HAP-1 (cell line): ENCODE data around the gene CASK.
A peak's percentile ranks its signal among the peaks of the same experiment; 100 is the strongest.

Experiments
- DNase-seq, 2 experiments: peaks; one replicate each; pipeline ENCODE4 v3.0.0-alpha.2; 2016 to 2020; ENCODE audit warnings: low spot score in 2 of 2
- H3K27me3 ChIP-seq: fragments of 250-450 bp; sonication (Bioruptor Pico); 2 replicates; pipeline ENCODE4 v1.5.1; 2020; ENCODE audit warnings: low read depth, mild to moderate bottlenecking, moderate library complexity
- H3K36me3 ChIP-seq: fragments of 250-450 bp; sonication (Bioruptor Pico); replicated peaks from 2 replicates; pipeline ENCODE4 v1.5.1; 2020; ENCODE audit warnings: mild to moderate bottlenecking
- H3K4me1 ChIP-seq: fragments of 250-450 bp; sonication (Bioruptor Pico); 2 replicates; pipeline ENCODE4 v1.5.1; 2020; ENCODE audit warnings: mild to moderate bottlenecking
- H3K4me3 ChIP-seq: fragments of 250-450 bp; sonication (Bioruptor Pico); 2 replicates; pipeline ENCODE4 v1.5.1; 2020; ENCODE audit warnings: mild to moderate bottlenecking, moderate library complexity
- H3K9me3 ChIP-seq: fragments of 250-450 bp; sonication (Bioruptor Pico); 2 replicates; pipeline ENCODE4 v1.5.1; 2020; ENCODE audit warnings: mild to moderate bottlenecking, moderate library complexity
- in situ Hi-C: fragments of 300-500 bp; cut with MboI; formaldehyde crosslinking; loops from 3 replicates; pipeline ENCODE4 v1.14.3; 2020; ENCODE audit warnings: low sequenced_read_pairs, inconsistent platforms, mixed read lengths

The CASK gene

DNA sequence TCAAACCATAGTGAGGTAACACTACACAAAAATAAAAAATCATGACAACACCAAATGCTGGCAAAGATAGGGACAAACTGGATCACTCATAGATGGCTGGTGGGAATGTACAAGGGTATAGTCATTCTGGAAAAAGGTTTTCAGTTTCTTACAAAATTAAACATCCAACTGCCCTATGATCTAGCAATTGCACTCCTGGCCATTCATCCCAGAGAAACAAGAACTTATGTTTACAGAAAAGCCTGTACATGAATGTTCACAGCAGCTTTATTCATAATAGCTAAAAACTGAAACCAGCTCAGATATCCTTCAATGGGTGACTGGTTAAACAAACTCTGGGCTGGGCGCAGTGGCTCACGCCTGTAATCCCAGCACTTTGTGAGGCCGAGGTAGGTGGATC is 432.9 kb downstream of the CASK start:
- in situ Hi-C loops: no loop called here
- Histone ChIP-seq H3K9me3 (no peaks in the 10 kb centered on the region), H3K4me3 (no peak overlapping the region), H3K27me3 (no peaks in the 10 kb centered on the region), H3K4me1 (no peaks in the 10 kb centered on the region), H3K36me3 (no peaks in the 10 kb centered on the region)
- no peak for DNase-seq

GRCh38 chrX:41482154-41482850 is 441.1 kb downstream of the CASK start:
- no peaks in the 10 kb centered on the region for H3K36me3 ChIP-seq
- DNase-seq: no peak

GRCh38 chrX:41481264-41482109 is 441.9 kb downstream of the CASK start:
- Histone ChIP-seq H3K4me1 (peaks cover 20% of the 10 kb centered on the region), H3K27me3 (no peaks in the 10 kb centered on the region), H3K4me3 (no peak overlapping the region), H3K36me3 (no peaks in the 10 kb centered on the region), H3K9me3 (peaks cover 3% of the 10 kb centered on the region; the same call in 1 of the 2 replicates)
- peak; percentile 23 to 67 for DNase-seq
- in situ Hi-C loops: no loop called here

More at GRCh38 chrX:41482154-41482850, 441.1 kb downstream of the CASK start:
- Histone ChIP-seq H3K4me1 (peaks cover 13% of the 10 kb centered on the region), H3K9me3 (peaks cover 3% of the 10 kb centered on the region; the same call in 1 of the 2 replicates), H3K4me3 (no peak overlapping the region), H3K27me3 (no peaks in the 10 kb centered on the region)
- in situ Hi-C loops: no loop called here

DNA sequence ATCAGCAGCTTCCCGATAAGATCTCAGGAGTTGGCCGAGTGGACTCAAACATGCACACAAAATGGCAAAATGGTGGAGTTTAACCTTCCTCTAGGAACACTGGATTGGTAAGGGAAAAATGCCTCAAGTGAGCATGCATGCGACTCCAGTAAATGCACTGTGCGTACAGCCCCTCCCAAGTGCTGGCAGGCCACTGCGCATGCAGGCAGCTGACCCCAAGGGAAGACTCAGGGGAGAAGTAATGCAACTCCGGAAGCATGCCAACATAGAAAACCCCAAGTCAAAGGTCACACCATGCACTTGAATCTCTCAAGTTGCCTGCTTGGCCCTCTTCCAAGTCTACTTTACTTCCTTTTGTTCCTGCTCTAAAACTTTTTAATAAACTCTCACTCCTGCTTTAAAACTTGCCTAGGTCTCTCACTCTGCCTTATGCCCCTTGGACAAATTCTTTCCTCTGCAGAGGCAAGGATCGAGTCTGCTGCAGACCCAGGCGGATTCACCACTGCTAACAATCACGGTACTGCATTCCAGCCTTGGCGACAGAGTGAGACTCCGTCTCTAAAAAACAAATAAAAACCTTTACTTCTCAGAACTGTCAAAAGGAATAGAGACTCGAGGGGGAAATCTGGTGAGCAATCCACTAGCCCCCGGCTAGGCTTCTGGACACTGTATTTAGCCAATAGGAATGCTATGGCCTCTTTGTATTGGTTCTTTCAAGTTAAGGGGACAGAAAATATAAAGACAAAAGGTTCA is 442.7 kb downstream of the CASK start:
- H3K36me3 ChIP-seq: no peaks in the 10 kb centered on the region
- no peak for DNase-seq
- no peak overlapping the region for H3K4me3 ChIP-seq
- H3K4me1 ChIP-seq: peaks cover 28% of the 10 kb centered on the region
- H3K27me3 ChIP-seq: no peaks in the 10 kb centered on the region
- in situ Hi-C loops: no loop called here
- peaks cover 3% of the 10 kb centered on the region; the same call in 1 of the 2 replicates for H3K9me3 ChIP-seq

DNA sequence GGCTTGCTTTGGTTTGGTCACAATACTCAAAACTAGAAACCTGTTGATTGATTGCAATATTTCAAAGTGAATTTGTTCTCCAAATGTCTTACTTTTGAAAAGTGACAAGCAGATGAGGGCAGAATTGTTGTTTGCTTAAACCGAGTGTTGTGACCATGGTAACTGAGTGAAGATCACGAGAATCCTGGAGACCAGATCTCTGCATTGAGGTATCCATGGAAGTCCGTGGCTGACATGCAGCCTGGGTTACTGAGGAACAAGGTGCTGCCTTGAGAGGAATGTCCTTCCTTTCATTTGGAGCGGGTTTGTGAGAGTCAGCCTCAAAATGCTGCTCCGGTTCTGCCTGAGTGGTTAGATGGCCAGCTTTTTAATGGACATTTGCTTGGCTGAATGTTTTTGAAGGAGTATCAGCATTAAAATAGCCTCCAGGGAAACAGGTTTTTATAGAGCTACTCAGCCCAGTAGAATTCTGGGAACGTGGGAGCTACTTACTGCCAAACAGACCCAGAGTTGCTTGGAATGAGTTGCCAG is 444.9 kb downstream of the CASK start:
- Histone ChIP-seq H3K27me3 (no peaks in the 10 kb centered on the region), H3K9me3 (peaks cover 3% of the 10 kb centered on the region; the same call in 1 of the 2 replicates), H3K36me3 (no peaks in the 10 kb centered on the region), H3K4me1 (peaks cover 42% of the 10 kb centered on the region), H3K4me3 (no peak overlapping the region)
- DNase-seq: peak; percentile 38
- in situ Hi-C loops: no loop called here

DNA sequence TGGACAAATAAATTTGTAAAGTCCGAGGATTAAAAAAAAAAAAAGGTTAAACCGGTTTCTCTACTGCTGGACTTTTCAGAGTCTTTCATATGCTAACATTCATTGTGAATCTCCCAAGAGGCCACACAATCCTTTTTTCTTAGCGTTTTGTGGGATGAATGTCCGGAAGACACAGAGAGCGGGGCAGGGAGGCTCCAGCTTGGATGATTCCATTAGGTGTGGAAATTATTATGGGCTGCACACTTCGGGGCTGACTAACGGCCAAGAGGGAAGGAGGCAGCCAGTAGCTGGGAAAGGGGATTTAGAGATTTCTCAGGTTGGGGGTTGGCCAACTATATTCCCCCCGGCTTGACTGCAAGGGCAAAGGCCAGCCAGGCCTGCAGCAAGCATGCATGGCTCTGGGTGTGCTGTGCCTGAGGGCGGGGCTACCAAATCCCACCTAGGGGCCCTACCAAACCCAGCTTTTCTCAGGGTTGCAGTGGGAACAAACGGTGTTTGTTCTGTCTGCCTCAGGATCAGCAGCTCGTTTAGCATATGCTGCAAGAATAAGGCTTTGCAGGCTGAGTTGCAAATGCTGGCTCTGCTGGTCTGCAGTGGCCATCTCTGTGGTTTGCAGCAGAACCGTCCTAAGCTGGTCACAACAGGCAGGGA is 447.6 kb downstream of the CASK start:
- H3K27me3 ChIP-seq: no peaks in the 10 kb centered on the region
- H3K36me3 ChIP-seq: no peaks in the 10 kb centered on the region
- peak; percentile 90 to 98 for DNase-seq
- in situ Hi-C loops: no loop called here
- peaks cover 3% of the 10 kb centered on the region; the same call in 1 of the 2 replicates for H3K9me3 ChIP-seq
- peaks cover 42% of the 10 kb centered on the region for H3K4me1 ChIP-seq
- H3K4me3 ChIP-seq: peak overlapping the region; percentile 13

GRCh38 chrX:41475191-41475590 is 448.2 kb downstream of the CASK start:
- Histone ChIP-seq H3K4me1 (peaks cover 43% of the 10 kb centered on the region), H3K9me3 (peaks cover 3% of the 10 kb centered on the region; the same call in 1 of the 2 replicates), H3K27me3 (no peaks in the 10 kb centered on the region), H3K36me3 (no peaks in the 10 kb centered on the region), H3K4me3 (peak overlapping the region; percentile 13)
- peak; percentile 88 to 98 for DNase-seq
- in situ Hi-C loops: no loop called here

GRCh38 chrX:41474726-41475100 is 448.6 kb downstream of the CASK start:
- peaks cover 1% of the 10 kb centered on the region; the same call in 1 of the 2 replicates for H3K9me3 ChIP-seq
- H3K4me3 ChIP-seq: peak overlapping the region; percentile 13
- no peak for DNase-seq
- no peaks in the 10 kb centered on the region for H3K27me3 ChIP-seq
- in situ Hi-C loops: no loop called here
- H3K4me1 ChIP-seq: peaks cover 48% of the 10 kb centered on the region
- H3K36me3 ChIP-seq: no peaks in the 10 kb centered on the region

GRCh38 chrX:41473936-41474725 is 449.2 kb downstream of the CASK start:
- in situ Hi-C loops: no loop called here
- no peak for DNase-seq

GRCh38 chrX:41472231-41472815 is 451.0 kb downstream of the CASK start:
- no peaks in the 10 kb centered on the region for H3K9me3 ChIP-seq
- no peak for DNase-seq
- H3K4me3 ChIP-seq: no peak overlapping the region
- in situ Hi-C loops: no loop called here
- H3K36me3 ChIP-seq: no peaks in the 10 kb centered on the region
- no peaks in the 10 kb centered on the region for H3K27me3 ChIP-seq
- peaks cover 44% of the 10 kb centered on the region for H3K4me1 ChIP-seq

More at GRCh38 chrX:41473936-41474725, 449.2 kb downstream of the CASK start:
- no peak overlapping the region for H3K4me3 ChIP-seq
- no peaks in the 10 kb centered on the region for H3K9me3 ChIP-seq
- no peaks in the 10 kb centered on the region for H3K36me3 ChIP-seq
- H3K27me3 ChIP-seq: no peaks in the 10 kb centered on the region
- peaks cover 52% of the 10 kb centered on the region for H3K4me1 ChIP-seq

- Histone ChIP-seq H3K4me3 (no peak overlapping the region), H3K36me3 (no peaks in the 10 kb centered on the region), H3K9me3 (no peaks in the 10 kb centered on the region), H3K27me3 (no peaks in the 10 kb centered on the region), H3K4me1 (peaks cover 40% of the 10 kb centered on the region)
- no peak for DNase-seq
- in situ Hi-C loops: no loop called here
Observed at GRCh38 chrX:41471786-41472185, 451.6 kb downstream of the CASK start.

DNA sequence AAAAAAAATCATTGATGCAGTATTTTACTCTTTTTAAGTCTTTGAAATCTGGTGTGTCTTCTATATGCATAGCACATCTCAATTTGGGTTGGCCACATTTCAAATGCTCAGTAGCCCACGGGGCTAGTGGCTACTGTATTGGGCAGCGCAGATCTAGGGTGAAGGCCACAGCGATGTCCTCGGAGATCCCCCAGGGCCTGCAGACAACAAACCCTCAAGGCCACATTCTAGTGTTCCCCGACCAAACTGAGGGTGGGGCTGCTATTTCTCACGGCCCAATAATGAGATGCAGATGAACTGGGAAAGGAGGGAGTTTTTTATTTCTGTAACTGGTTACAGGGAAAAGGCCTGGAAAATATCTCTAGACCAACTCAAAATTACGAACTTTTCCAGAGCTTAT is 452.6 kb downstream of the CASK start:
- Histone ChIP-seq H3K27me3 (no peaks in the 10 kb centered on the region), H3K9me3 (no peaks in the 10 kb centered on the region), H3K4me3 (no peak overlapping the region), H3K36me3 (no peaks in the 10 kb centered on the region), H3K4me1 (peaks cover 30% of the 10 kb centered on the region)
- in situ Hi-C loops: no loop called here
- no peak for DNase-seq
